Fibroblast of lung (primary cell): Measurements from ENCODE around the gene GLOD5. TPM values are rescaled to one million over a fixed set of nuclear protein-coding genes. Genes with fewer than 3 reads are reported as not detected.

Source experiments
- DNase-seq, 2 donors: peaks; one replicate each; pipeline versions ENCODE4 v3.0.0 to v3.0.0-alpha.2; 2010; ENCODE audit warnings: low read depth in 2 of 2
- H2AFZ ChIP-seq: 2 replicates; pipeline ENCODE4 v1.5.1; 2012; ENCODE audit warnings: low read length, control low read depth, inconsistent platforms
- H3K27ac ChIP-seq: 2 replicates; pipeline ENCODE4 v1.5.1; 2011; ENCODE audit warnings: low read length, control low read depth; ENCODE audit not compliant: insufficient read depth
- H3K27me3 ChIP-seq: 2 replicates; pipeline ENCODE4 v1.5.1; 2011; ENCODE audit warnings: mild to moderate bottlenecking, low read length; ENCODE audit not compliant: control insufficient read depth, insufficient read depth
- H3K36me3 ChIP-seq: 2 replicates; pipeline ENCODE4 v1.5.1; 2011; ENCODE audit warnings: low read length; ENCODE audit not compliant: control insufficient read depth, insufficient read depth
- H3K4me1 ChIP-seq: 2 replicates; pipeline ENCODE4 v1.5.1; 2011; ENCODE audit warnings: low read length; ENCODE audit not compliant: control insufficient read depth, insufficient read depth; ENCODE audit errors: extremely low read depth
- H3K4me2 ChIP-seq: 2 replicates; pipeline ENCODE4 v1.5.1; 2011; ENCODE audit warnings: low read length, control low read depth; ENCODE audit not compliant: insufficient read depth; ENCODE audit errors: extremely low read depth
- H3K4me3 ChIP-seq, 4 experiments: fragments of 200-600 bp in 1 of 4; sonication (generic) in 1 of 4; replicated peaks in 1 of 4; 2 replicates each; pipeline ENCODE4 v1.5.1; 2011 to 2016; ENCODE audit warnings: low read length in 4 of 4, low read depth in 3 of 4, mild to moderate bottlenecking in 3 of 4, control low read depth in 2 of 4, inconsistent platforms in 1 of 4, mixed read lengths in 1 of 4; ENCODE audit not compliant: insufficient read depth in 1 of 4; ENCODE audit errors: control extremely low read depth in 1 of 4
- H3K79me2 ChIP-seq: 2 replicates; pipeline ENCODE4 v1.5.1; 2012; ENCODE audit warnings: mild to moderate bottlenecking, low read length, inconsistent platforms; ENCODE audit not compliant: control insufficient read depth, insufficient read depth
- H3K9ac ChIP-seq: 2 replicates; pipeline ENCODE4 v1.5.1; 2011; ENCODE audit warnings: mild to moderate bottlenecking, low read length, control low read depth; ENCODE audit not compliant: insufficient read depth
- H3K9me3 ChIP-seq: 2 replicates; pipeline ENCODE4 v1.5.1; 2012; ENCODE audit warnings: low read depth, low read length; ENCODE audit not compliant: control insufficient read depth, insufficient read depth
- H4K20me1 ChIP-seq: 2 replicates; pipeline ENCODE4 v1.5.1; 2011; ENCODE audit warnings: low read length; ENCODE audit not compliant: control insufficient read depth, insufficient read depth; ENCODE audit errors: extremely low read depth
- CTCF ChIP-seq, 2 donors: IDR thresholded peaks in 1 of 2; conservative IDR thresholded peaks in 1 of 2; 1 replicate in 1 of 2; 2 replicates in 1 of 2; pipeline ENCODE4 v1.5.1; 2011 to 2012; ENCODE audit warnings: low read length in 2 of 2, control low read depth in 1 of 2, inconsistent platforms in 1 of 2, low read depth in 1 of 2, mild to moderate bottlenecking in 1 of 2
- EZH2 ChIP-seq: IDR thresholded peaks from 2 replicates; pipeline ENCODE4 v1.5.1; 2012; ENCODE audit warnings: low read length, control low read depth, mild to moderate bottlenecking; ENCODE audit errors: missing control alignments
- polyA plus RNA-seq, 2 donors: library from polyadenylated mRNA; depleted of rRNA in 1 of 2; stranded (reverse) in 1 of 2; unstranded in 1 of 2; fragments of >200 nt; gene quantifications; 2 replicates each; pipeline ENCODE4 v1.2.1, GENCODE V29; 2011 to 2012; ENCODE audit warnings: missing spikeins in 1 of 2
- total RNA-seq: library from RNA; depleted of rRNA; stranded (reverse); fragments of >200 nt; gene quantifications from 2 replicates; pipeline ENCODE4 v1.2.1, GENCODE V29; 2014

Gene GLOD5
- total and polyA plus RNA-seq, 2 donors (not counting 1 experiment from before 2014, with no cell fraction given), result not detected

GRCh38 chrX:48779399-48779798 lies 17.9 kb downstream of the GLOD5 start:
- TF ChIP-seq CTCF (conservative IDR thresholded peaks at IDR 0.05 in 1 of 2, IDR thresholded peaks at IDR 0.05 in 1 of 2; ENCODE audit: low read depth in 1 of 2, low read length in 2 of 2) (no peak), EZH2 (no peak)
- Histone ChIP-seq H3K4me2 (no peak overlapping the region), H3K4me1 (no peaks in the 10 kb centered on the region), H2AFZ (no peak overlapping the region), H3K4me3 (no peak overlapping the region), H4K20me1 (no peaks in the 10 kb centered on the region), H3K79me2 (no peaks in the 10 kb centered on the region), H3K27ac (no peak overlapping the region), H3K9me3 (no peaks in the 10 kb centered on the region), H3K27me3 (no peaks in the 10 kb centered on the region), H3K9ac (no peak overlapping the region), H3K36me3 (no peaks in the 10 kb centered on the region)
- DNase-seq, result no peak

GRCh38 chrX:48781705-48782104 lies 20.2 kb downstream of the GLOD5 start:
- no peak for TF ChIP-seq CTCF (conservative IDR thresholded peaks at IDR 0.05 in 1 of 2, IDR thresholded peaks at IDR 0.05 in 1 of 2; ENCODE audit: low read depth in 1 of 2, low read length in 2 of 2)
- TF ChIP-seq EZH2, result no peak
- H3K9me3 ChIP-seq, result no peaks in the 10 kb centered on the region
- no peak for DNase-seq
- H3K9ac ChIP-seq, result no peak overlapping the region
- no peak overlapping the region for H2AFZ ChIP-seq
- H3K4me3 ChIP-seq, result no peak overlapping the region
- no peaks in the 10 kb centered on the region for H4K20me1 ChIP-seq
- no peak overlapping the region for H3K27ac ChIP-seq
- H3K4me1 ChIP-seq, result no peaks in the 10 kb centered on the region
- no peak overlapping the region for H3K4me2 ChIP-seq
- H3K36me3 ChIP-seq, result no peaks in the 10 kb centered on the region
- H3K27me3 ChIP-seq, result no peaks in the 10 kb centered on the region
- no peaks in the 10 kb centered on the region for H3K79me2 ChIP-seq

- no peaks in the 10 kb centered on the region for H3K79me2 ChIP-seq
- DNase-seq, result no peak
- no peaks in the 10 kb centered on the region for H3K27me3 ChIP-seq
- H4K20me1 ChIP-seq, result no peaks in the 10 kb centered on the region
- no peak for TF ChIP-seq EZH2
- no peak for TF ChIP-seq CTCF (conservative IDR thresholded peaks at IDR 0.05 in 1 of 2, IDR thresholded peaks at IDR 0.05 in 1 of 2; ENCODE audit: low read depth in 1 of 2, low read length in 2 of 2)
- no peak overlapping the region for H3K4me2 ChIP-seq
- H3K4me3 ChIP-seq, result no peak overlapping the region
- H3K9me3 ChIP-seq, result no peaks in the 10 kb centered on the region
- H3K36me3 ChIP-seq, result no peaks in the 10 kb centered on the region
- H3K27ac ChIP-seq, result no peak overlapping the region
- H2AFZ ChIP-seq, result no peak overlapping the region
- no peak overlapping the region for H3K9ac ChIP-seq
- no peaks in the 10 kb centered on the region for H3K4me1 ChIP-seq
Measured at GRCh38 chrX:48782216-48782615, 20.7 kb downstream of the GLOD5 start.
